ENCODE data around the gene DPP7. TPM values are rescaled to one million over a fixed set of nuclear protein-coding genes. Genes with fewer than 3 reads are reported as not detected.

DPP7 gene
- total RNA-seq, 4 donors from 2014 or later = 123 to 144 (median 138) TPM

- no peak for DNase-seq (ENCODE audit: low spot score in 2 of 2)
- intact Hi-C loops (cut with DNase I; ENCODE audit: low total_unique reads) = loop anchor here (5.0 kb wide), 1 partner anchor 110 kb away; the partner anchor contains the start of genes CYSRT1 and RNF224
- TF ChIP-seq POLR2A (IDR thresholded peaks at IDR 0.05) = no peak
- no peak overlapping the region for H3K4me3 ChIP-seq (ENCODE audit: low read depth, poor library complexity, severe bottlenecking)
- 84 to 86% methylated on average over 15 of the region's 15 CpGs for WGBS, 2 donors
These were observed 2.8 kb upstream of the DPP7 start for GRCh38 chr9:137117269-137117731.

DNA sequence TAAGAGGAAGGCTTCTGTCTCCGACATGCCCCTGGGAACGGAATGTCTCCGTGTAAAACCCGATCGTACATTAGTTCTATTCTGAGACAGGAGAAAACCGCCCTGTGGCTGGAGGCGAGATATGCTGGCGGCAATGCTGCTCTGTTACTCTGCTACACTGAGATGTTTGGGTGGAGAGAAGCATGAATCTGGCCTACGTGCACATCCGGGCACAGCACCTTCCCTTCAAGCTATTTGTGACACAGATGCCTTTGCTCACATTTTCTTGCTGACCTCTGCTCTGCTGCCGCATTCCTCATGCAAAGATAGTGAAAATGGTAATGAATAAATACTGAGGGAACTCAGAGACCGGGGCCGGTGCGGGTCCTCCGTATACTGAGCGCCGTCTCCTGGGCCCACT is 2.2 kb upstream of the DPP7 start:
- 62 to 65% methylated on average over 17 of the region's 17 CpGs for WGBS, 2 donors
- intact Hi-C loops (cut with DNase I; ENCODE audit: low total_unique reads) = loop anchor here (5.0 kb wide), 1 partner anchor 111 kb away; the partner anchor contains the start of genes CYSRT1 and RNF224
- DNase-seq (ENCODE audit: low spot score in 2 of 2) = no peak
- H3K4me3 ChIP-seq (ENCODE audit: low read depth, poor library complexity, severe bottlenecking) = no peak overlapping the region
- no peak for TF ChIP-seq POLR2A (IDR thresholded peaks at IDR 0.05)
- TF ChIP-seq, protein P1, sequence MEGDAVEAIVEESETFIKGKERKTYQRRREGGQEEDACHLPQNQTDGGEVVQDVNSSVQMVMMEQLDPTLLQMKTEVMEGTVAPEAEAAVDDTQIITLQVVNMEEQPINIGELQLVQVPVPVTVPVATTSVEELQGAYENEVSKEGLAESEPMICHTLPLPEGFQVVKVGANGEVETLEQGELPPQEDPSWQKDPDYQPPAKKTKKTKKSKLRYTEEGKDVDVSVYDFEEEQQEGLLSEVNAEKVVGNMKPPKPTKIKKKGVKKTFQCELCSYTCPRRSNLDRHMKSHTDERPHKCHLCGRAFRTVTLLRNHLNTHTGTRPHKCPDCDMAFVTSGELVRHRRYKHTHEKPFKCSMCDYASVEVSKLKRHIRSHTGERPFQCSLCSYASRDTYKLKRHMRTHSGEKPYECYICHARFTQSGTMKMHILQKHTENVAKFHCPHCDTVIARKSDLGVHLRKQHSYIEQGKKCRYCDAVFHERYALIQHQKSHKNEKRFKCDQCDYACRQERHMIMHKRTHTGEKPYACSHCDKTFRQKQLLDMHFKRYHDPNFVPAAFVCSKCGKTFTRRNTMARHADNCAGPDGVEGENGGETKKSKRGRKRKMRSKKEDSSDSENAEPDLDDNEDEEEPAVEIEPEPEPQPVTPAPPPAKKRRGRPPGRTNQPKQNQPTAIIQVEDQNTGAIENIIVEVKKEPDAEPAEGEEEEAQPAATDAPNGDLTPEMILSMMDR (IDR thresholded peaks at IDR 0.05) = no peak

GRCh38 chr9:137116027-137116507 is 1.5 kb upstream of the DPP7 start:
- intact Hi-C loops (cut with DNase I; ENCODE audit: low total_unique reads) = loop anchor here (5.0 kb wide), 1 partner anchor 111 kb away; the partner anchor contains the start of genes CYSRT1 and RNF224
- no peak overlapping the region for H3K4me3 ChIP-seq (ENCODE audit: low read depth, poor library complexity, severe bottlenecking)
- 42 to 50% methylated on average over 5 to 6 of the region's 6 CpGs for WGBS, 2 donors
- DNase-seq (ENCODE audit: low spot score in 2 of 2) = no peak
- no peak for TF ChIP-seq POLR2A (IDR thresholded peaks at IDR 0.05)
- TF ChIP-seq, protein P1 (IDR thresholded peaks at IDR 0.05) = no peak

GRCh38 chr9:137115394-137116026 is 977 bp upstream of the DPP7 start:
- WGBS, 2 donors = 67 to 83% methylated on average over 9 to 15 of the region's 21 CpGs
- DNase-seq (ENCODE audit: low spot score in 2 of 2) = no peak
- intact Hi-C loops (cut with DNase I; ENCODE audit: low total_unique reads) = loop anchor here (5.0 kb wide), 1 partner anchor 112 kb away; the partner anchor contains the start of genes CYSRT1 and RNF224
- no peak overlapping the region for H3K4me3 ChIP-seq (ENCODE audit: low read depth, poor library complexity, severe bottlenecking)
- TF ChIP-seq POLR2A (IDR thresholded peaks at IDR 0.05) = no peak
- TF ChIP-seq, protein P1 (IDR thresholded peaks at IDR 0.05) = no peak

- intact Hi-C loops (cut with DNase I; ENCODE audit: low total_unique reads) = no loop called here
- 1% methylated on average over 18 of the region's 45 CpGs; no CpG with 5 or more reads in 1 of the 2 donors for WGBS, 2 donors
- peak overlapping the region; percentile 72 for H3K4me3 ChIP-seq (ENCODE audit: low read depth, poor library complexity, severe bottlenecking)
- TF ChIP-seq POLR2A (IDR thresholded peaks at IDR 0.05) = no peak
- TF ChIP-seq, protein P1 (IDR thresholded peaks at IDR 0.05) = no peak
- DNase-seq (ENCODE audit: low spot score in 2 of 2) = no peak
These were observed 317 bp downstream of the DPP7 start for GRCh38 chr9:137114220-137114612.

DNA sequence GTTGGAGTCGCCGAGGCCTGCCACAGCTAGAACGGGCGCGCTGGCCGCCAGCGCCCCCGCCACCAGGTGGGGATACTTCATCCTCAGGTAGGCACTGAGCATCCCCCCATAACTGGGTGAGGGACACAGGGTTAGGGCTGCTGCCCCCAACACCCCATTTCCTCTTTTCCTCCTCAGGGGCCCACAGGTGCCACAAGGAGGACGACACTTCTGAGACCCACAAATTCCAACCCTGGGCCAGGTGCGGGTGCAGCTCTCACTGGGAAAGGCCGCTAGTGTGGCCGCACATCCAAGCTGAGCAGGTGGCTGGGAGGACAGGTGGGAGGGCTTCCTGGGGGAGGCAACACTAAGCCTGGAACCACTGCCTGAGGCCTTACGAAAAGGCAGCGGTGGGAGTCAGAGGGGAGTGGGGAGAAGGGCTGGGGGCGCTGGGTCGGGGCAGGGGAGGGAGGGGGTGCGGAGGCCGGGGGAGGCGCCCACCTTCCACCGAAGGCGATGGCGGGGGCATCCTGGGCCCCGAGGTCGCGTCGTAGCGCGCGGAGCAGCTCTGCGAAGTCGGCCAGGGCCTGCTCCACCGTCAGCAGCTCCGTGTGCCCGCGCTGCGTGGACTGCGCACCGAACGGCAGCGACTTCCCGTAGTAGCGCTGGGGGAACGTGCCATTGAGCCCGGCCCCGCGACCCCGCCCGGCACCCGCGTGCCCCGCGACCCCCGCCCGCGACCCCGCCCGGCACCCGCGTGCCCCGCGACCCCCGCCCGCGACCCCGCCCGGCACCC is 961 bp downstream of the DPP7 start:
- 54 to 92% methylated on average over 12 to 28 of the region's 66 CpGs for WGBS, 2 donors
- DNase-seq (ENCODE audit: low spot score in 2 of 2) = no peak
- intact Hi-C loops (cut with DNase I; ENCODE audit: low total_unique reads) = no loop called here
- no peak overlapping the region for H3K4me3 ChIP-seq (ENCODE audit: low read depth, poor library complexity, severe bottlenecking)
- TF ChIP-seq, protein P1 (IDR thresholded peaks at IDR 0.05) = no peak
- TF ChIP-seq POLR2A (IDR thresholded peaks at IDR 0.05) = no peak

Data from lower leg skin (tissue), 4 donors.